NCI-H2029 treated with DMSO at 0.1 percent for 48 hours (cell line): ENCODE results near the gene LRRN2.

Experiments
- DNase-seq: peaks from one replicate; lab custom pipeline; 2025; lab: John Stamatoyannopoulos, UW

The LRRN2 gene

GRCh38 chr1:204712708-204713430 is 27.3 kb upstream of the LRRN2 start:
- no peak for DNase-seq

- DNase-seq, result no peak
These were observed 26.6 kb upstream of the LRRN2 start for GRCh38 chr1:204711947-204712701.

GRCh38 chr1:204711103-204711946 is 25.8 kb upstream of the LRRN2 start:
- no peak for DNase-seq

GRCh38 chr1:204709960-204710912 is 24.7 kb upstream of the LRRN2 start:
- no peak for DNase-seq

- no peak for DNase-seq
These were observed 23.5 kb upstream of the LRRN2 start for GRCh38 chr1:204709021-204709420.

- no peak for DNase-seq
These were observed 21.4 kb upstream of the LRRN2 start for GRCh38 chr1:204706838-204707509.

GRCh38 chr1:204705888-204706837 is 20.6 kb upstream of the LRRN2 start:
- no peak for DNase-seq

GRCh38 chr1:204705493-204705811 is 19.9 kb upstream of the LRRN2 start:
- DNase-seq, result no peak

- no peak for DNase-seq
These were observed 19.4 kb upstream of the LRRN2 start for GRCh38 chr1:204704794-204705492.

GRCh38 chr1:204703826-204704612 is 18.5 kb upstream of the LRRN2 start:
- no peak for DNase-seq

- DNase-seq, result no peak
These were observed 17.7 kb upstream of the LRRN2 start for GRCh38 chr1:204703268-204703664.

- no peak for DNase-seq
These were observed 17.2 kb upstream of the LRRN2 start for GRCh38 chr1:204702552-204703267.

GRCh38 chr1:204701229-204701628 is 15.7 kb upstream of the LRRN2 start:
- no peak for DNase-seq

GRCh38 chr1:204697893-204698292 is 12.4 kb upstream of the LRRN2 start:
- DNase-seq, result no peak

GRCh38 chr1:204696606-204697005 is 11.1 kb upstream of the LRRN2 start:
- DNase-seq, result no peak

- DNase-seq, result no peak
These were observed 10.2 kb upstream of the LRRN2 start for GRCh38 chr1:204695692-204696091.

GRCh38 chr1:204694145-204694544 is 8.6 kb upstream of the LRRN2 start:
- DNase-seq, result no peak

- DNase-seq, result no peak
These were observed 7.4 kb upstream of the LRRN2 start for GRCh38 chr1:204692841-204693356.
